Mononuclear cell (primary cell): ENCODE results near the gene ZNF763. TPM values are rescaled to one million over a fixed set of nuclear protein-coding genes. Genes with fewer than 3 reads are reported as not detected.
"Not testable (repeated sequence)": the region's sequence is repeated elsewhere in the genome, so short reads cannot be mapped to it uniquely, and the experiment has no call there.

Source experiments
- H3K27me3 ChIP-seq: 2 replicates; pipeline ENCODE4 v1.6.0; 2011; ENCODE audit warnings: low read length, control low read depth; ENCODE audit not compliant: insufficient read depth
- H3K4me1 ChIP-seq: 2 replicates; pipeline ENCODE4 v1.5.1; 2011; ENCODE audit warnings: mild to moderate bottlenecking, low read length, control low read depth; ENCODE audit not compliant: insufficient read depth
- H3K4me3 ChIP-seq: 2 replicates; pipeline ENCODE4 v1.5.1; 2011; ENCODE audit warnings: mild to moderate bottlenecking, low read length, moderate library complexity
- H3K9me3 ChIP-seq: 2 replicates; pipeline ENCODE4 v1.5.1; 2011; ENCODE audit warnings: low read depth, mild to moderate bottlenecking, control low read depth, low read length
- total RNA-seq: library from RNA; depleted of rRNA; stranded (reverse); fragments of >200 nt; gene quantifications from one replicate; pipeline ENCODE4 v1.2.3, GENCODE V29; 2012

The ZNF763 gene
- total RNA-seq, 1 donor: 1.7 TPM

DNA sequence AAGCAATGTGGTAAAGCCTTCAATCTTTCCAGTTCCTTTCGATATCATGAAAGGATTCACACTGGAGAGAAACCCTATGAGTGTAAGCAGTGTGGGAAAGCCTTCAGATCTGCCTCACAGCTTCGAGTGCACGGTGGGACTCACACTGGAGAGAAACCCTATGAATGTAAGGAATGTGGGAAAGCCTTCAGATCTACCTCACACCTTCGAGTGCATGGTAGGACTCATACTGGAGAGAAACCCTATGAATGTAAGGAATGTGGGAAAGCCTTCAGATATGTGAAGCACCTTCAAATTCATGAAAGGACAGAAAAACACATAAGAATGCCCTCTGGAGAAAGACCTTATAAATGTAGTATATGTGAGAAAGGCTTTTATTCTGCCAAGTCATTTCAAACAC is 15.6 kb upstream of the ZNF763 start:
- no peaks in the 10 kb centered on the region for H3K4me1 ChIP-seq
- H3K27me3 ChIP-seq: no peaks in the 10 kb centered on the region
- no peak overlapping the region for H3K4me3 ChIP-seq
- H3K9me3 ChIP-seq: peaks cover 95% of the 10 kb centered on the region

DNA sequence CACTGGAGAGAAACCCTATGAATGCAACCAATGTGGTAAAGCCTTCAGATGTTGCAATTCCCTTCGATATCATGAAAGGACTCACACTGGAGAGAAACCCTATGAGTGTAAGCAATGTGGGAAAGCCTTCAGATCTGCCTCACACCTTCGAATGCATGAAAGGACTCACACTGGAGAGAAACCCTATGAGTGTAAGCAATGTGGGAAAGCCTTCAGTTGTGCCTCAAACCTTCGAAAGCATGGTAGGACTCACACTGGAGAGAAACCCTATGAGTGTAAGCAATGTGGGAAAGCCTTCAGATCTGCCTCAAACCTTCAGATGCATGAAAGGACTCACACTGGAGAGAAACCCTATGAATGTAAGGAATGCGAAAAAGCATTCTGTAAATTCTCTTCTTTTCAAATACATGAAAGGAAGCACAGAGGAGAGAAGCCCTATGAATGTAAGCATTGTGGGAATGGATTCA is 15.2 kb upstream of the ZNF763 start:
- H3K4me1 ChIP-seq, H3K4me3 ChIP-seq, H3K27me3 ChIP-seq: not testable (repeated sequence)
- H3K9me3 ChIP-seq: peaks cover 93% of the 10 kb centered on the region

DNA sequence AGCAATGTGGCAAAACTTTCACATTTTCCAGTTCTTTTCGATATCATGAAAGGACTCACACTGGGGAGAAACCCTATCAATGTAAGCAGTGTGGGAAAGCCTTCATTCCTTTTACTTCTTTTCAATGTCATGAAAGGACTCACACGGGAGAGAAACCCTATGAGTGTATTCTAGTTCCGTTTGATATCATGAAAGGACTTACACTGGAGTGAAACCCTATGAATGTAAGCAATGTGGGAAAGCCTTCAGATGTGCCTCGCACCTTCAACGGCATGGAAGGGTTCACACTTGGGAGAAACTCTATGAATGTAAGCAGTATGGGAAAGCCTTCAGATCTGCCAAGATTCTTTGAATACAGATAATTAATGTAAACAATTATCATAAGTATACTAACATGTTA is 14.5 kb upstream of the ZNF763 start:
- Histone ChIP-seq H3K9me3 (peaks cover 90% of the 10 kb centered on the region), H3K4me3 (no peak overlapping the region), H3K4me1 (no peaks in the 10 kb centered on the region), H3K27me3 (no peaks in the 10 kb centered on the region)

- Histone ChIP-seq H3K27me3 (no peaks in the 10 kb centered on the region), H3K9me3 (no peaks in the 10 kb centered on the region), H3K4me1 (peaks cover 22% of the 10 kb centered on the region), H3K4me3 (no peak overlapping the region)
These were observed 1.1 kb upstream of the ZNF763 start for GRCh38 chr19:11963566-11964355.

- H3K9me3 ChIP-seq: no peaks in the 10 kb centered on the region
- peaks cover 22% of the 10 kb centered on the region for H3K4me1 ChIP-seq
- peak overlapping the region; percentile 90 for H3K4me3 ChIP-seq
- no peaks in the 10 kb centered on the region for H3K27me3 ChIP-seq
These were observed 363 bp upstream of the ZNF763 start for GRCh38 chr19:11964496-11964857.

- Histone ChIP-seq H3K9me3 (no peaks in the 10 kb centered on the region), H3K27me3 (no peaks in the 10 kb centered on the region), H3K4me3 (no peak overlapping the region), H3K4me1 (peaks cover 15% of the 10 kb centered on the region)
These were observed 5.3 kb downstream of the ZNF763 start for GRCh38 chr19:11970174-11970573.

- Histone ChIP-seq H3K4me3 (no peak overlapping the region), H3K9me3 (no peaks in the 10 kb centered on the region), H3K4me1 (peaks cover 7% of the 10 kb centered on the region), H3K27me3 (no peaks in the 10 kb centered on the region)
These were observed 6.2 kb downstream of the ZNF763 start for GRCh38 chr19:11971041-11971440.

DNA sequence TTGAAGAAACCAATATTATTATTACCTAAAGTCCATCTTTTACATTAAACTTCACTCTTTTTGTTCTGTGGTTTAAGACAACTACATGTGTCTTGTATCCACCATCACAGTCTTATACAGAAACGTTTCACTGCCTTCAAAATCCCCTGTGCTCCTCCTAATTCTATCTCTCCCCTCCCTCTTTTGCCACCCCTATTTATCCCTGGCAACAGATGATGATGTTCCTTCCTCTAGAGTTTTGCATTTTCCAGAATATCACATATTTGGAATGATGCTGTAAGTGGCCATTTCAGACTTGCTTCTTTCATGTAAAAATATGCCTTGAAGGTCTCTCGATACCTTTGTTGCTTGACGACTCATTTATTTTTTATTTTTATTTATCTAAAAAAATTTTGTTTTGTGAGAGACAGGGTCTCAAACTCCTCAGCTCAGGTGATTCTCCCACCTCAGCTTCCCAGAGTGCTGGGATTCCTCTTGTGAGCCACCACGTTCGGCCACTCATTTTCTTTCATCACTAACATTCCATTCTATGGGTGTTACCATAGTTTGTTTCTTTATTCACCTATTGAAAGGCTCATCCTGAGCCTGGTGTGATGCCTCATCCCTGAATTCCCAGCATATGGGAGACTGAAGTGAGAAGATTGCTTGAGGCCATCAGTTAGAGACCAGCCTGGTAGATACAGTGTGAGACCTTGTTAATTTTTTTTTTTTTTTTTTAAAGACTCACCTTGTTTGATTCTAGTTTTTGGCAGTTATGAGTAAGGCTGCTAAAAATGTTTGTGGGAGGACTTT is 8.4 kb downstream of the ZNF763 start:
- H3K27me3 ChIP-seq: no peaks in the 10 kb centered on the region
- H3K4me3 ChIP-seq: no peak overlapping the region
- peaks cover 14% of the 10 kb centered on the region for H3K9me3 ChIP-seq

GRCh38 chr19:11978492-11979100 is 13.8 kb downstream of the ZNF763 start:
- H3K9me3 ChIP-seq: peaks cover 55% of the 10 kb centered on the region

More for the DNA sequence above, 8.4 kb downstream of the ZNF763 start:
- peaks cover 7% of the 10 kb centered on the region for H3K4me1 ChIP-seq

DNA sequence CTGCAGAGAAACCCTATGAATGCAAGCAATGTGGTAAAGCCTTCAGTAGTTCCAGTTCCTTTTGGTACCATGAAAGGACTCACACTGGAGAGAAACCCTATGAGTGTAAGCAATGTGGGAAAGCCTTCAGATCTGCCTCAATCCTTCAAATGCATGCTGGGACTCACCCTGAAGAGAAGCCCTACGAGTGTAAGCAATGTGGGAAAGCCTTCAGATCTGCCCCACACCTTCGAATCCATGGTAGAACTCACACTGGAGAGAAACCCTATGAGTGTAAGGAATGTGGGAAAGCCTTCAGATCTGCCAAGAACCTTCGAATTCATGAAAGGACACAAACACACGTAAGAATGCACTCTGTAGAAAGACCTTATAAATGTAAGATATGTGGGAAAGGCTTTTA is 14.7 kb downstream of the ZNF763 start:
- Histone ChIP-seq H3K27me3 (no peaks in the 10 kb centered on the region), H3K4me1 (no peaks in the 10 kb centered on the region), H3K4me3 (no peak overlapping the region), H3K9me3 (peaks cover 55% of the 10 kb centered on the region)

More at GRCh38 chr19:11978492-11979100, 13.8 kb downstream of the ZNF763 start:
- H3K27me3 ChIP-seq: no peaks in the 10 kb centered on the region
- no peaks in the 10 kb centered on the region for H3K4me1 ChIP-seq
- no peak overlapping the region for H3K4me3 ChIP-seq

DNA sequence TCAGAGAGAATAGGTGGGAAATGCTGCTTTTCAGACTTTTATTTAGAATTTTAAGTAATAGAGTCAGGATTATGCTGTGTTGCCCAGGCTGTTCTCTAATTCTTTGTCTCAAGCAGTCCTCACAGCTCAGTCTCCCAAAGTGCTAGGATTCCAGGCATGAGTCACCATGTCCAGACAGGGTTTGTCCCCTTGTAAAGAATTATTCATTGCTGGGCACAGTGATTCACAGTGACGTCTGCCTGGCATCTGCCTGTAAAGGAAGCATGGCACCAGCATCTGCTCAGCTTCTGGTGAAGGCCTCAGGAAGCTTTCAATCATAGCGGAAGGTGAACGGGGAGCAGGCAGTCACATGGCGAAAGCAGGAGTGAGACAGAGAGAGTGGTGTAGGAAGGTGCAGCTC is 17.7 kb downstream of the ZNF763 start:
- no peak overlapping the region for H3K4me3 ChIP-seq
- H3K9me3 ChIP-seq: peaks cover 48% of the 10 kb centered on the region
- peaks cover 7% of the 10 kb centered on the region for H3K4me1 ChIP-seq
- no peaks in the 10 kb centered on the region for H3K27me3 ChIP-seq

DNA sequence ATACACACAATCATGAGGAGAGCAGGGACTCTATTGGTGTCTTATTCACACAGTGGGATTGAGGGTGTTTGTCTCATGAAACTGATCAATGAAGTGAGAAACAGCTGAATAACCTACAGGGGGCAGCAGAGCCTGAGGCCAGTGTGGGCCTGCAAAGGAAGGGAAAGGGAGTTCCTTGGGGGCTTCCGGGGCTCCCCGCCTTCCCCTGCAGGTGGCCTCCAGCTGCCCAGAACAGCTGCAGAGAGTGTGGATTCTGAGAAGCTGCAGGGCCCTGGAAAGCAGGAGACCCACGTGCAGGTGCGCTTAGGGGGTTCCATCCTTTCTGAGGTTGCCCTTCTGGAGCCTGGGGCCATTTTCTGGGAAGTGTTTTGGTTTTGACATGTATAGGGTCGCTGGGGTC is 20.1 kb downstream of the ZNF763 start:
- no peaks in the 10 kb centered on the region for H3K27me3 ChIP-seq
- H3K4me1 ChIP-seq: peaks cover 11% of the 10 kb centered on the region
- H3K9me3 ChIP-seq: peaks cover 23% of the 10 kb centered on the region
- H3K4me3 ChIP-seq: no peak overlapping the region

DNA sequence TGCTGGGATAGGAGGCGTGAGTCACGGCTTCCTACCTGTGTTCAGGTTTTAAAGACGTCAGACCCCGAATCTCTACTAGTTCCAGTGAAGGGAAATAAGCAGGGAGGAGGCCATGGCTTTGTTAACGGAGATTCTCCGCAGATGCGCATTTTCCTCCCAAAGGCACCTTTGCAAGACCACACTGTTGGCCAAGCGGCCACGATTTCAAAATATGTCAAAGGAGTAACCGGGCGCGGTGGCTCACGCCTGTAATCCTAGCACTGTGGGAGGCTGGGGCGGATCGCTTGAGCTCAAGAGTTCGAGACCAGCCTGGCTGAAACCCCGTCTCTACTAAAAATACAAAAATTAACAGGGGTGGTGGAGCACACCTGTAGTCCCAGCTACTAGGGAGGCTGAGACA is 21.9 kb downstream of the ZNF763 start:
- H3K27me3 ChIP-seq: no peaks in the 10 kb centered on the region

DNA sequence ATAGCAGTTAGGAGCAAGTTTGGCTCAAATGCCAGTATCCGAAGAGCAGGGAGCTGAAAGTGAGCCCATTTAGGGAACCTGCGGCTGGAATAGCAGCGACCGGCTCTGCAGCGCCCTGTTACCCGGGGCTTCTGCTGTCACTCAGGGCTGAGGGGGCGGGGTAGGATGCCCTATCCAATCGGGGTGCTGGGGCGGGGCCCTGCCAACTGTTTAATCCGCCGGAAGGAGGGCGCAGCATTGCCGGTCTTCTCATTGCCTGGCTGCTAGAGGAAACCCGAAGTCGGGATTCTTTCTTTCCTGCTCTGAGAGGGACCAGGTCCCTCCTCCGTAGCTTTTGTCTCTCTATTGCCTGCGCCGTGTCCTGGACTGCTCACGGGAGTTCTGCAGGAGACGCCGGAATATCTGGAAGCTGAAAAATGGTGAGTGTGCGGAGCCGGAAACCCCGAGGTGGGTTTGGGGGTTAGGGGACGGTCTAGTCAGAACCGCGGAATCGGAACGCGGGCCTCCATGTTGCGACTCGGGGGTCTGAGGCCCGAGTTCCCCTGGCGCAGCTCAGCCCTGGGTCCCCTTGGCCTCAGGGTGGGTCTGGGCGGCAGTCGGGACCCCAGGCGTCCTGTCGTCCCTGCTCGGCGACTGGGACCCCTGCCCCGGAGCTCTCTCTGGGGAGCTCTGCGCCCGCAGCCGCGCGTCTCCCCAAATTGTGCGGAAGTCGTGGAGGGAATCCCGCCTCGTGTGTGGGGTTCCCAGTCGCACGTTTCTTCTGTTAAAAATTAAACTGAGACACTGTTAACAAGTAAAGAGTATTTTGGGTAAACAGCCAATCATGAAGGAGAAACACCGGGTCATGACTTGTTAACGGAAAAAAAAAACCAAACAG is 22.8 kb downstream of the ZNF763 start:
- peak overlapping the region; percentile 83 for H3K4me3 ChIP-seq
- H3K4me1 ChIP-seq: peaks cover 11% of the 10 kb centered on the region

More for the DNA sequence above, 21.9 kb downstream of the ZNF763 start:
- H3K9me3 ChIP-seq: peaks cover 6% of the 10 kb centered on the region
- H3K4me3 ChIP-seq: no peak overlapping the region
- peaks cover 11% of the 10 kb centered on the region for H3K4me1 ChIP-seq

More for the DNA sequence above, 22.8 kb downstream of the ZNF763 start:
- no peaks in the 10 kb centered on the region for H3K27me3 ChIP-seq
- H3K9me3 ChIP-seq: no peaks in the 10 kb centered on the region
